ENCODE results near the gene ACOX3.

The ACOX3 gene

DNA sequence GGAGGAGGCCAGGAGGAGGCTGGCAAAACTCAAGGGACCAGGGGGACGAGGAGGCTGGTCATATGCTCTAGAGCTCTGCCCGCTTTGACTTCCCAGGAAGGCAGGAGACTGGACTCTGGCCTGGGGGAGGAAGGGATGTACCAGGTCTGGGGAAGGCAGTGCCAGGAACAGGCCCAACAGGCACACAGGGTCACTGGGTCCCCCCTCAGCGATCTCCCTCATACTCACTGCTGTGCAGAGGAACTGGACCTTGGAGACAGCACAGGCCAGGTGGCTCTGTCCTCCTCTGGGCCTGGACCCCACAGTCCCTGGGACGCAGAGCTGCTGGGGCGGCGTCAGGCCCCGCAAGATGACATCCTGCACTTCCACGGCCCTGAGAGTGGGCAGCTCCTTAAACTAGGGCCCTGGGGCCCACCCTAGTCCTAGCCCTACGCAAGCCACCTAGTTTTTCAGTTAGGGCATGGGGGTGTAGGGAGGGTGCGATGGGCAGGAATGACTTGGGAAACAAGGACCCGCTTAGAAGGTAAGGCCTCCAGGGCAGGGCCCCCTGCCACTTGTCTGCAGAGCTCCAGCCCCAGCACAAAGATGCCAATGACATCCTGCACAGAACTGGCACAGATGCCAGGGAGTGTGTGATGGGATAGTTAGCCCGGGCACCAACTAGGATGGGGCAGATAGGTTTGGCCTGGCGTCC is 111.5 kb downstream of the ACOX3 start:
- Histone ChIP-seq H3K36me3 (ENCODE audit: insufficient read depth, low read length) (no peaks in the 10 kb centered on the region), H3K79me2 (ENCODE audit: insufficient read depth, low read length) (no peaks in the 10 kb centered on the region), H3K4me1 (ENCODE audit: insufficient read depth, low read length, poor library complexity, severe bottlenecking) (no peaks in the 10 kb centered on the region), H3K9me3 (ENCODE audit: insufficient read depth, low read depth, low read length) (peaks cover 5% of the 10 kb centered on the region; the same call in 1 of the 2 replicates), H3F3A (ENCODE audit: low read depth) (no peaks in the 10 kb centered on the region), H3K27me3 (ENCODE audit: insufficient read depth, low read length, poor library complexity, severe bottlenecking) (no peaks in the 10 kb centered on the region), H3K4me3 (ENCODE audit: low read length, poor library complexity, severe bottlenecking) (no peak overlapping the region), H2AFZ (ENCODE audit: low read length) (no peak overlapping the region), H3K9ac (ENCODE audit: low read depth, low read length, poor library complexity, severe bottlenecking) (no peak overlapping the region), H3K4me2 (ENCODE audit: low read depth, low read length, poor library complexity, severe bottlenecking) (no peak overlapping the region), H4K20me1 (ENCODE audit: insufficient read depth, low read length, poor library complexity, severe bottlenecking) (no peaks in the 10 kb centered on the region), H3K9me2 (replicated peaks; ENCODE audit: low read depth, low read length) (no peaks in the 10 kb centered on the region)
- TF ChIP-seq EZH2phosphoT487 (IDR thresholded peaks at IDR 0.05; ENCODE audit: borderline replicate concordance) (no peak), CTCF (conservative IDR thresholded peaks at IDR 0.05; ENCODE audit: low read length) (no peak)

DNA sequence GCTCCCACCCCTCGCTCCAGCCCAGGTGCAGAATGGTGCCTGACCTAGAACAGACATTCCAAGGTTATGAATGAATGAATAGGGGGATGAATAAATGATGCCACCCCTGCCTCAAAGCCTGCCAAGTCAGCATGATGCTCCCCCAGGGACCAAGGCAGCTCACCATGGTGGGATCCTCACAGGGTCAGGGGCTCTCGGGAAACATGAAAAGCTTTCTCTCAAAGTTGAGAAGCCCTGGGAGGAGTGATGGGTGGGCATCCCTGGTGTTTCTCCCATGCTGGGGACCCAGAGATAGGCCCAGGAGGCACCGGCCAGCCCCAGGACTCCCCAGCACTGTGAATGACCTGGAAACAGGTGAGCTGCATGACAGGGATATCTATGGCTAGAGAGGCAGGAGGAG is 112.1 kb downstream of the ACOX3 start:
- no peaks in the 10 kb centered on the region for H3K36me3 ChIP-seq (ENCODE audit: insufficient read depth, low read length)
- no peak overlapping the region for H2AFZ ChIP-seq (ENCODE audit: low read length)
- H3K9me2 ChIP-seq (replicated peaks; ENCODE audit: low read depth, low read length) = no peaks in the 10 kb centered on the region
- no peak overlapping the region for H3K9ac ChIP-seq (ENCODE audit: low read depth, low read length, poor library complexity, severe bottlenecking)
- no peaks in the 10 kb centered on the region for H4K20me1 ChIP-seq (ENCODE audit: insufficient read depth, low read length, poor library complexity, severe bottlenecking)
- H3K27me3 ChIP-seq (ENCODE audit: insufficient read depth, low read length, poor library complexity, severe bottlenecking) = no peaks in the 10 kb centered on the region
- no peaks in the 10 kb centered on the region for H3K4me1 ChIP-seq (ENCODE audit: insufficient read depth, low read length, poor library complexity, severe bottlenecking)
- H3K9me3 ChIP-seq (ENCODE audit: insufficient read depth, low read depth, low read length) = peaks cover 5% of the 10 kb centered on the region; the same call in 1 of the 2 replicates
- no peaks in the 10 kb centered on the region for H3F3A ChIP-seq (ENCODE audit: low read depth)
- H3K4me3 ChIP-seq (ENCODE audit: low read length, poor library complexity, severe bottlenecking) = no peak overlapping the region
- no peak overlapping the region for H3K4me2 ChIP-seq (ENCODE audit: low read depth, low read length, poor library complexity, severe bottlenecking)
- no peak for TF ChIP-seq EZH2phosphoT487 (IDR thresholded peaks at IDR 0.05; ENCODE audit: borderline replicate concordance)
- TF ChIP-seq CTCF (conservative IDR thresholded peaks at IDR 0.05; ENCODE audit: low read length) = no peak
- no peaks in the 10 kb centered on the region for H3K79me2 ChIP-seq (ENCODE audit: insufficient read depth, low read length)

GRCh38 chr4:8326206-8326605 is 114.3 kb downstream of the ACOX3 start:
- Histone ChIP-seq H3K36me3 (ENCODE audit: insufficient read depth, low read length) (no peaks in the 10 kb centered on the region), H3K4me1 (ENCODE audit: insufficient read depth, low read length, poor library complexity, severe bottlenecking) (no peaks in the 10 kb centered on the region), H3K79me2 (ENCODE audit: insufficient read depth, low read length) (no peaks in the 10 kb centered on the region), H3F3A (ENCODE audit: low read depth) (no peaks in the 10 kb centered on the region), H4K20me1 (ENCODE audit: insufficient read depth, low read length, poor library complexity, severe bottlenecking) (no peaks in the 10 kb centered on the region), H3K4me2 (ENCODE audit: low read depth, low read length, poor library complexity, severe bottlenecking) (no peak overlapping the region), H3K9ac (ENCODE audit: low read depth, low read length, poor library complexity, severe bottlenecking) (no peak overlapping the region), H3K9me2 (replicated peaks; ENCODE audit: low read depth, low read length) (no peaks in the 10 kb centered on the region), H2AFZ (ENCODE audit: low read length) (no peak overlapping the region), H3K27me3 (ENCODE audit: insufficient read depth, low read length, poor library complexity, severe bottlenecking) (no peaks in the 10 kb centered on the region), H3K9me3 (ENCODE audit: insufficient read depth, low read depth, low read length) (peaks cover 5% of the 10 kb centered on the region; the same call in 1 of the 2 replicates), H3K4me3 (ENCODE audit: low read length, poor library complexity, severe bottlenecking) (no peak overlapping the region)
- TF ChIP-seq EZH2phosphoT487 (IDR thresholded peaks at IDR 0.05; ENCODE audit: borderline replicate concordance) = no peak
- no peak for TF ChIP-seq CTCF (conservative IDR thresholded peaks at IDR 0.05; ENCODE audit: low read length)
